Adrenal gland (tissue), 12 donors: ENCODE measurements around the gene SUGP1. TPM values are rescaled to one million over a fixed set of nuclear protein-coding genes. Genes with fewer than 3 reads are reported as not detected.

Experiments used
- DNase-seq, 7 donors: peaks; one replicate each; pipeline ENCODE4 v3.0.0-alpha.2; 2019 to 2020
- H3K27ac ChIP-seq, 5 donors: fragments of 200-600 bp; sonication (generic) in 4 of 5; 1 replicate in 3 of 5; 2 replicates in 2 of 5; pipeline versions ENCODE4 v1.5.1 to v1.8.0; 2016 to 2020; ENCODE audit warnings: mild to moderate bottlenecking in 1 of 5
- H3K27me3 ChIP-seq: fragments of 200-600 bp; 2 replicates; pipeline ENCODE4 v1.8.0; 2021
- H3K36me3 ChIP-seq, 2 donors: fragments of 200-600 bp; replicated peaks in 1 of 2; 1 replicate in 1 of 2; 2 replicates in 1 of 2; pipeline versions ENCODE4 v1.5.1 to v1.8.0; 2018 to 2022
- H3K4me1 ChIP-seq, 2 donors: fragments of 200-600 bp; replicated peaks in 1 of 2; 1 replicate in 1 of 2; 2 replicates in 1 of 2; pipeline versions ENCODE4 v1.5.1 to v1.8.0; 2018 to 2021
- H3K4me3 ChIP-seq, 4 donors: fragments of 200-600 bp; sonication (generic) in 3 of 4; one replicate each; pipeline ENCODE4 v1.5.1; 2016 to 2018
- H3K9me3 ChIP-seq, 3 donors: fragments of 200-600 bp; sonication (generic) in 1 of 3; replicated peaks in 1 of 3; 1 replicate in 2 of 3; 2 replicates in 1 of 3; pipeline versions ENCODE4 v1.5.1 to v1.8.0; 2016 to 2021
- CTCF ChIP-seq, 6 experiments: fragments of 450-650 bp in 4 of 6; fragments of 200-600 bp in 2 of 6; sonication (generic) in 1 of 6; IDR thresholded peaks; 1 replicate in 5 of 6; 2 replicates in 1 of 6; pipeline versions ENCODE4 v1.5.1 to v1.8.0; 2016 to 2021; ENCODE audit warnings: antibody characterized with exemption in 6 of 6, mild to moderate bottlenecking in 2 of 6, moderate library complexity in 1 of 6
- POLR2A ChIP-seq, 2 donors: fragments of 450-650 bp; IDR thresholded peaks; one replicate each; pipeline ENCODE4 v1.6.1; 2017; ENCODE audit warnings: antibody characterized with exemption in 2 of 2, mild to moderate bottlenecking in 2 of 2, moderate library complexity in 1 of 2
- WGBS, 4 donors: extraction: QIAGEN DNeasy Blood & Tissue Kit in 2 of 4; methylation state at CpG; one replicate each; pipeline versions ENCODE4 v1.1.5 to v1.1.7; 2013 to 2017; 5-methylcytosine and 5-hydroxymethylcytosine counted together
- intact Hi-C, 2 donors: fragments of 100-400 bp; cut with DNase I; formaldehyde crosslinking; loops; one replicate each; pipeline versions ENCODE4 v1.14.1 to v1.15.0; 2022 to 2023
- polyA plus RNA-seq, 3 donors: library from polyadenylated mRNA; stranded (reverse); fragments of 200-250 nt in 2 of 3; fragments of 350-450 nt in 1 of 3; fragmentation: Illumina TruSeq in 1 of 3; extraction: RNeasy Lipid Tissue Mini Kit (QIAGEN cat#74804) in 1 of 3; gene quantifications; one replicate each; pipeline ENCODE4 v1.2.3, GENCODE V29; 2013 to 2014
- total RNA-seq, 9 donors: library from RNA; depleted of rRNA in 4 of 9; stranded (reverse); fragments of >200 nt in 4 of 9; fragments of 120-200 nt in 1 of 9; fragmentation: NEBNext Ultra II Directional in 1 of 9; extraction: Animal tissue kit (Norgen Biotek cat#: 25700) in 1 of 9; gene quantifications; one replicate each; pipeline versions ENCODE4 v1.1.0 to v1.2.4, GENCODE V29; 2013 to 2023
- donor health status: healthy with polysubstance abuse.
- donor health status: Bipolar disorder and iron deficiency.
- donor health status: DM: yes; HTN: yes; CAD: no.
- donor health status: DM: no; HTN: no; CAD: no.
- donor health status: DM: no; HTN: no; CAD: no.
- donor health status: DM: yes; HTN: yes; CAD: no.

SUGP1 gene
- total and polyA plus RNA-seq, 12 donors: 25.5 to 130 (median 60.5) TPM

GRCh38 chr19:19274716-19275565 lies 45.4 kb downstream of the SUGP1 start:
- no peak overlapping the region for H3K27ac ChIP-seq
- 68 to 72% (median 71%) methylated on average over 3 to 9 of the region's 9 CpGs; no CpG with 5 or more reads in 1 of the 4 donors for WGBS, 4 donors
- H3K4me3 ChIP-seq: no peak overlapping the region
- DNase-seq: no peak
- intact Hi-C loops: no loop called here
- H3K27me3 ChIP-seq: no peaks in the 10 kb centered on the region
- peaks cover 0 to 49% of the 10 kb centered on the region in 2 donors for H3K36me3 ChIP-seq
- no peaks in the 10 kb centered on the region for H3K9me3 ChIP-seq
- TF ChIP-seq CTCF (IDR thresholded peaks at IDR 0.05): no peak
- no peak for TF ChIP-seq POLR2A (IDR thresholded peaks at IDR 0.05)
- no peaks in the 10 kb centered on the region for H3K4me1 ChIP-seq

- intact Hi-C loops: no loop called here
- 72 to 91% (median 85%) methylated on average over 6 to 8 of the region's 8 CpGs for WGBS, 4 donors
These were observed 46.2 kb downstream of the SUGP1 start for GRCh38 chr19:19274146-19274545.

GRCh38 chr19:19271828-19272599 lies 48.3 kb downstream of the SUGP1 start:
- 83 to 93% (median 86%) methylated on average over 8 of the region's 8 CpGs for WGBS, 4 donors
- H3K4me1 ChIP-seq: no peaks in the 10 kb centered on the region
- H3K4me3 ChIP-seq: no peak overlapping the region
- no peaks in the 10 kb centered on the region for H3K27me3 ChIP-seq
- no peak overlapping the region for H3K27ac ChIP-seq
- TF ChIP-seq CTCF (IDR thresholded peaks at IDR 0.05): no peak
- intact Hi-C loops: no loop called here
- H3K36me3 ChIP-seq: peaks cover 0 to 20% of the 10 kb centered on the region in 2 donors
- no peaks in the 10 kb centered on the region for H3K9me3 ChIP-seq
- no peak for DNase-seq

More at GRCh38 chr19:19274146-19274545, 46.2 kb downstream of the SUGP1 start:
- no peaks in the 10 kb centered on the region for H3K27me3 ChIP-seq
- no peak overlapping the region for H3K4me3 ChIP-seq
- H3K27ac ChIP-seq: no peak overlapping the region
- no peak for DNase-seq
- no peaks in the 10 kb centered on the region for H3K9me3 ChIP-seq
- no peaks in the 10 kb centered on the region for H3K4me1 ChIP-seq
- TF ChIP-seq CTCF (IDR thresholded peaks at IDR 0.05) (no peak), POLR2A (IDR thresholded peaks at IDR 0.05) (no peak)
- H3K36me3 ChIP-seq: peaks cover 0 to 41% of the 10 kb centered on the region in 2 donors
